HG03457 (cell line): ENCODE measurements around the gene SMTN.
"Not testable (repeated sequence)": the region's sequence is repeated elsewhere in the genome, so short reads cannot be mapped to it uniquely, and the experiment has no call there.

Experiments
- ATAC-seq: cut with Tn5 transposase; IDR thresholded peaks from one replicate; pipeline ENCODE4 v1.9.1; 2021; ENCODE audit warnings: moderate number of reproducible peaks; ENCODE audit not compliant: unreplicated experiment

SMTN gene

GRCh38 chr22:31080848-31081649 lies at the start of gene SMTN:
Gene SMTN, plus strand, starts transcription at chr22:31081318. Its CDS starts 1,941 bp downstream, at chr22:31083259.
- peak; percentile 41 for ATAC-seq

GRCh38 chr22:31036671-31037550 lies 44.2 kb upstream of the SMTN start:
- no peak for ATAC-seq

- ATAC-seq, result no peak
Observed at GRCh38 chr22:31038686-31039085, 42.4 kb upstream of the SMTN start.

GRCh38 chr22:31039393-31039792 lies 41.7 kb upstream of the SMTN start:
- ATAC-seq, result no peak

- no peak for ATAC-seq
Observed at GRCh38 chr22:31040542-31041398, 40.3 kb upstream of the SMTN start.

GRCh38 chr22:31044262-31044861 lies 36.8 kb upstream of the SMTN start:
- ATAC-seq, result no peak

GRCh38 chr22:31045900-31046538 lies 35.1 kb upstream of the SMTN start:
- ATAC-seq, result no peak

GRCh38 chr22:31046539-31047226 lies 34.4 kb upstream of the SMTN start:
- ATAC-seq, result no peak

- no peak for ATAC-seq
Observed at GRCh38 chr22:31048570-31048969, 32.5 kb upstream of the SMTN start.

- ATAC-seq, result no peak
Observed at GRCh38 chr22:31049815-31050420, 31.2 kb upstream of the SMTN start.

- no peak for ATAC-seq
Observed at GRCh38 chr22:31055117-31055634, 25.9 kb upstream of the SMTN start.

GRCh38 chr22:31055635-31056159 lies 25.4 kb upstream of the SMTN start:
- no peak for ATAC-seq

GRCh38 chr22:31056986-31057599 lies 24.0 kb upstream of the SMTN start:
- no peak for ATAC-seq

GRCh38 chr22:31059663-31060062 lies 21.5 kb upstream of the SMTN start:
- not testable (repeated sequence) for ATAC-seq

- ATAC-seq, result no peak
Observed at GRCh38 chr22:31062566-31063230, 18.4 kb upstream of the SMTN start.

- no peak for ATAC-seq
Observed at GRCh38 chr22:31064369-31064768, 16.7 kb upstream of the SMTN start.

- no peak for ATAC-seq
Observed at GRCh38 chr22:31068970-31069369, 12.1 kb upstream of the SMTN start.
